Body of pancreas (tissue), 4 donors: Measurements from ENCODE around the gene ADAMTSL1.

ENCODE experiments used
- CTCF ChIP-seq, 7 experiments: fragments of 450-650 bp in 4 of 7; fragments of 200-600 bp in 3 of 7; sonication (generic) in 3 of 7; IDR thresholded peaks; one replicate each; pipeline ENCODE4 v1.5.1; 2016 to 2019; ENCODE audit warnings: antibody characterized with exemption in 7 of 7
- POLR2A ChIP-seq, 3 donors: fragments of 450-650 bp; IDR thresholded peaks; one replicate each; pipeline ENCODE4 v1.6.1; 2016; ENCODE audit warnings: antibody characterized with exemption in 3 of 3, mild to moderate bottlenecking in 2 of 3

GRCh38 chr9:18636781-18637180, 162.8 kb downstream of the ADAMTSL1 start:
- TF ChIP-seq POLR2A (IDR thresholded peaks at IDR 0.05) (no peak), CTCF (IDR thresholded peaks at IDR 0.05) (no peak)
